HTERT RPE-1 (cell line): Measurements from ENCODE around the gene RASEF.
"Not testable (repeated sequence)": the region's sequence is repeated elsewhere in the genome, so short reads cannot be mapped to it uniquely, and the experiment has no call there.

Experiments used
- in situ Hi-C: fragments of 300-500 bp; cut with MboI; formaldehyde crosslinking; loops from 4 replicates; pipeline ENCODE4 v1.14.3; 2020; ENCODE audit warnings: low sequenced_read_pairs

The RASEF gene

GRCh38 chr9:82981552-82981951, 81.4 kb downstream of the RASEF start:
- in situ Hi-C loops, result no loop called here

- in situ Hi-C loops, result no loop called here
These were observed 87.8 kb downstream of the RASEF start for GRCh38 chr9:82975176-82975575.

- in situ Hi-C loops, result no loop called here
These were observed 90.5 kb downstream of the RASEF start for GRCh38 chr9:82972446-82972845.

- in situ Hi-C loops, result no loop called here
These were observed 92.6 kb downstream of the RASEF start for GRCh38 chr9:82970359-82970758.

GRCh38 chr9:82969291-82969690, 93.7 kb downstream of the RASEF start:
- in situ Hi-C loops, result no loop called here

- in situ Hi-C loops, result no loop called here
These were observed 94.1 kb downstream of the RASEF start for GRCh38 chr9:82968816-82969215.

GRCh38 chr9:82968388-82968787, 94.6 kb downstream of the RASEF start:
- in situ Hi-C loops, result no loop called here

- in situ Hi-C loops, result no loop called here
These were observed 101.3 kb downstream of the RASEF start for GRCh38 chr9:82961504-82962125.

- in situ Hi-C loops, result no loop called here
These were observed 105.2 kb downstream of the RASEF start for GRCh38 chr9:82957529-82958379.

GRCh38 chr9:82949203-82949602, 113.7 kb downstream of the RASEF start:
- in situ Hi-C loops, result no loop called here

GRCh38 chr9:82940376-82940775, 122.6 kb downstream of the RASEF start:
- in situ Hi-C loops, result no loop called here

- in situ Hi-C loops, result no loop called here
These were observed 123.5 kb downstream of the RASEF start for GRCh38 chr9:82939451-82939850.

GRCh38 chr9:82938426-82939218, 124.3 kb downstream of the RASEF start:
- in situ Hi-C loops, result no loop called here

- in situ Hi-C loops, result not testable (repeated sequence)
These were observed 126.4 kb downstream of the RASEF start for GRCh38 chr9:82936561-82936960.

GRCh38 chr9:82934949-82935348, 128.0 kb downstream of the RASEF start:
- in situ Hi-C loops, result no loop called here

GRCh38 chr9:82934025-82934424, 128.9 kb downstream of the RASEF start:
- in situ Hi-C loops, result not testable (repeated sequence)

- in situ Hi-C loops, result no loop called here
These were observed 132.8 kb downstream of the RASEF start for GRCh38 chr9:82930116-82930515.
